GM21528 (cell line): Measurements from ENCODE around the gene TMEM178B.
"Not testable (repeated sequence)": the region's sequence is repeated elsewhere in the genome, so short reads cannot be mapped to it uniquely, and the experiment has no call there.

ENCODE experiments used
- ATAC-seq: cut with Tn5 transposase; IDR thresholded peaks from one replicate; pipeline ENCODE4 v1.9.1; 2021; ENCODE audit warnings: mild to moderate bottlenecking, moderate library complexity; ENCODE audit not compliant: unreplicated experiment, low FRiP score

TMEM178B gene

GRCh38 chr7:141132671-141133070, 58.8 kb downstream of the TMEM178B start:
- ATAC-seq = no peak

DNA sequence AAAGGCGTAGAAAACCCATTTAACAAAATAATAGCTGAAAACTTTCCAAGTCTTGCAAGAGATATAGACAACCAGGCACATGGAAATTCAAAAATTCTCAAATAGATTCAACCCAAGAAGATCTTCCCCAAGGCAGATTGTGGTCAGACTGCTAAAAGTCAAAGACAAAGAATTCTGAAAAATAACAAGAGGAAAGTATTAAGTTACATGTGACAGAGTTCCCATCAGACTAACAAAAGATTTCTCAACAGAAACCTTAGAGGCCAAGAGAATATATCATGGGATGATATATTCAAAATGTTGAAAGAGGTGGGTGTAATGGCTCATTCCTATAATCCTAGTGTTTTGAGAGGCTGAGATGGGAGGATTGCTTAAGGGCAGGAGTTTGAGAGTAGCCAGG, 59.8 kb downstream of the TMEM178B start:
- ATAC-seq = no peak

- no peak for ATAC-seq
These were observed 68.2 kb downstream of the TMEM178B start for GRCh38 chr7:141142058-141142457.

DNA sequence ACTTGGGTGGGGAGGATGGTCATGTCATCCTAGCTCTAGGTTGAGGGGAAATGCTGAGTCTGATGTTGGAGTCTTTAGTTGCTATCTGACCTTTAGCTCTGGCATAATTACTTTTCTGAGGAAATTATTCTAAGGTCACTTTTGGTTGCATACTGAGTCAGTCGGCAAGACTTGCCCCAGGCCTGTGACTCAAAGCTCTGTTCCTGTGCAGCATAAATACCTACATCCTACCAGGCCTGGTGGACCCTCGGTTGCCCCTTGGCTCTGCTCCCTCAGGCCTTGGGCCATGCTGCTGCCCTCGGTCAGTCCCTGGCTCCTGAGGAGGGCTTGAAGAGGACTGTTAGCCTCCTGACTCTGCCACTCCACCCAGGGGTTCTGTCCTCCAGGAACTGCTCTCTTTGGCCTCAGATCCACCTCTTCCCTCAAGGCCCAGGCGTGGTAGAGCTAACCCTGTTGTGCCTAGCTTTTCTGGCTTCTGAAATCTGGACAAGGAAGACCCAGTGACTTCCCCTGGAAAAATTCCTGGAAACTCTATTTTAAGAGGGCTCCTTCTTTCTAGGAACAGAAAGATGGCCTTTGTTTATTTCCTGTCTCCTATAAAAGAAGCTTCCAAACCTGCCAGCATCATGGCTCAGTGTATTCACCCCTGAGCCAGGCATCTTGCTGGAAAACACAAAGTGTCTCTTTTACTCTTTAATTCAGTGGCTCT, 71.2 kb downstream of the TMEM178B start:
- no peak for ATAC-seq

DNA sequence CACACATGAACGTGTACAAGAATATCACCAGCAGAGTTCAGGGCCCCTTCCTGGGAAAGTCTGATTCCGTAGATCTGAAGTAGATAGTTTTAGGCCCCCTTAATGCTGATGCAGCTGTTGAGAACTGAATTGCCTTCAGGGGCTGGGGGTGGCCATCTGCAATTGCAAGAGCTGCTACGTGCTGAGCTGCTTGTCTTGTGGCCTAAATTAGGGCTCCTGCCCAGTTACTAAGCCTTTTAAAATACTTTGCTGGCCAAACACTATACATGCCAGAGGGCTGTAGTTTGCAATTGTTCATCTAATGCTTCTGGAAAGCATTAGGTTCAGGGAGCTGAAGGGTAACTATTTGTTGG, 71.7 kb downstream of the TMEM178B start:
- ATAC-seq = no peak

GRCh38 chr7:141147482-141147881, 73.6 kb downstream of the TMEM178B start:
- no peak for ATAC-seq

DNA sequence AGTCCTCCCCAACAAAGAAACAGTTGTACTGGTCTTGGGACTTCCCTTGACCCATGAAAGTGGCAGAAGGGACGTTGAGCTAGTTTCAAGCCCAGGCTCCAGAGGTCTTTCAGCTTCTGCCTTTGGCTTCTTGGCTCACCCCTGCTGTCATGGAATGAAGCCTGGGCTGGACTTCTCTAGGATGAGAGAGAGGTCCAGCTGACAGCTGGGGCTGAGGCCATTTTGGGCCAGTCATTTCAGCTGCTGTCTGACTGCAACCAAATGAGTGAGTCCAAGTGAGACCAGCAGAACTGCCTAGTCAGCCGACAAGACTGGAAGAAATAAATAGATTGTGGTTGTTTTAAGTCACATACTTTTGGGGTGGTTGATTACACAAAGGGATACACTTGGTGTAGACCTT, 76.6 kb downstream of the TMEM178B start:
- no peak for ATAC-seq

- no peak for ATAC-seq
These were observed 77.9 kb downstream of the TMEM178B start for GRCh38 chr7:141151746-141152145.

DNA sequence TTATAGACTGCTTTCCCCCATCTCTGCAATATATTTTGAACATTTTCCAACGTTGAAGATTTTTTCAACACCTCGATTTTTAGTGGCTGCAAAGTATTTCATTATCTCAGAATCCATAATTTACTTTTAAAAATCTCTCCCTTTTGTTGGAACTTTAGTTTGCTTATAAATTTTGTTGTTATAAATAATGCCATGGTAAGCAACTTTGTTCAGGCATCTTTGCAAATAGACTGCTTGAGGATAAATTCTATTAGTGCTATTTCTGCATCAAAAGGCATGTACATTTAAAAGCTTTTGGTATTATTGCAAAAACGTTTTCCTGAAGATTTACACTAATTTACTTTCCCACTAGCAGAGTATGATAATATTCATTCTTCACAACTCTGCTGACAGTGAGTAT, 79.4 kb downstream of the TMEM178B start:
- ATAC-seq = no peak

DNA sequence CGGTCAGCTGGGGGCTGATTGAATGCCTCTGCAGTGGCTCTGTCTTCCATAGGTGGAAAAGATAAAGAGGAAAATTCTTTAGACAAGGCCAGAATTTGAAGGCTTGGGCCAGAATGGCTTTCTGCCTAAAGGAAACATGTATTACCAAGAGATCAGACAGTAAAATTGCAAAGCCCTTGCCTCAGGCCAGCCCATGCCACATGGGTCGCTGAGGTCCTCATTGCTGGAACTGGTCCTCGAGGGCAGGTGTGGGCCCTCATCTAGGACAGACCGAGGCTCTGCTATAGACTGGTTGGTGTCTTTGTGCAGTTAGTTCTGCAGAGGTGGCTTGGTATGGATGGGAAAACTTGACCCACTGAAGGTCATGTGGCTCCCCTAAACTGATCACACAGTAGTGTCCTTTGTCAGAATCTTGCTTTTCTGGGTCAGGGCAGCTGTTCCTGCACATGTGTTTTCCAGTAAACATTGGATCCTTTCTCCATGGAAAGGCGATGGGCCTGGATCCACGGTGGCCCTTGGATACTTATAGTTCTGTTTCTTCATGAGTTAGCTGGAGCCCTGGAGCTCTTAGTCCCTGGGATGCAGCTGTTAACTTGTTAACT, 80.4 kb downstream of the TMEM178B start:
- no peak for ATAC-seq

- no peak for ATAC-seq
These were observed 82.5 kb downstream of the TMEM178B start for GRCh38 chr7:141156407-141156806.

- ATAC-seq = no peak
These were observed 83.4 kb downstream of the TMEM178B start for GRCh38 chr7:141157138-141157765.

DNA sequence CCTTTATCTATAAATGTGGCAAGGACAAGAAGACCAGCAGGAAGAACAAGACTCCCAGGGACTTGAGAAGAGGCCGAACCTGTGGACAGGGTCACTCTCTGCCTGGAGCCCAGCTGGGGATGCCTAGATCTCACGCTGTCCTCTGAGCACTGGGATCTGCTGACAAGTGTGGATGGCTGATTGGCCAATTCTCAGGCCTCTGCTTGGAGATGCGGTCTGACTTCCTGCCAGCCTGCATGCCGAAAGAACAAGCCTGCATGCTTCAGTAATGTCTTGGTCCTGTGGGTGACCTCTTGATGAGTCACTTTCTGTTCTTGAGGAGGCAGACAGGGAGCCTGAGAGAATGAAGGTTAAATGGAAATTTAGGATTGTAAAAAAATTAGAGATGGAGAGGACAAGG, 84.7 kb downstream of the TMEM178B start:
- ATAC-seq = no peak

DNA sequence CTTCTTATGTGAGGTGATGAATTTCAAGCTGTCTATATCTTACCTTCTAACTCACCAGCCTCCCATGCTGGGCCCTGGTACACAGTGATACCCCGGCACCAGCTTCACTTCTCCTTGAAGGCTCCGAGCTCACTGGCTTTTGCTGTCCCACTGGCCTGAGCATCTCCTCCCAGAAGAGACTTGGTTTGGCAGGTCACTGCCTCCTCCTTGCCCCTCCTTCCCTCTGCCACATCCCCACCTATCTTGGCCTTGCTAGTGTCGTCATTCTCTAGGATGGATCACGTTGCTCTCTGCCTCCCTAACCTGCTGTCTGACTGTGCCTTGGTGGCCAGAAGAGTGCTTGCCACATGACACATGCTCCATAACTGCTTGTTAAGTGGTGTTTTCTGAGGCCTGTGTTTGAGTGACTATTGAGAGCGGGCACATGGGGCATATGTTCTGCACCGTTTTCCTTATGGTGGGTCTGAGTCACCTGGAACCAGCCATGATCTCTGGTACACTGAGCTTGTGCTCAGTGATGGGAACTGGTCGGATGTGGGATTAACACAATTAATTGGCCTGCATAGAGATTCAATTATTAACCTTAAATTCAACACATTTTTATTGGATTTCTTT, 86.5 kb downstream of the TMEM178B start:
- ATAC-seq = no peak

DNA sequence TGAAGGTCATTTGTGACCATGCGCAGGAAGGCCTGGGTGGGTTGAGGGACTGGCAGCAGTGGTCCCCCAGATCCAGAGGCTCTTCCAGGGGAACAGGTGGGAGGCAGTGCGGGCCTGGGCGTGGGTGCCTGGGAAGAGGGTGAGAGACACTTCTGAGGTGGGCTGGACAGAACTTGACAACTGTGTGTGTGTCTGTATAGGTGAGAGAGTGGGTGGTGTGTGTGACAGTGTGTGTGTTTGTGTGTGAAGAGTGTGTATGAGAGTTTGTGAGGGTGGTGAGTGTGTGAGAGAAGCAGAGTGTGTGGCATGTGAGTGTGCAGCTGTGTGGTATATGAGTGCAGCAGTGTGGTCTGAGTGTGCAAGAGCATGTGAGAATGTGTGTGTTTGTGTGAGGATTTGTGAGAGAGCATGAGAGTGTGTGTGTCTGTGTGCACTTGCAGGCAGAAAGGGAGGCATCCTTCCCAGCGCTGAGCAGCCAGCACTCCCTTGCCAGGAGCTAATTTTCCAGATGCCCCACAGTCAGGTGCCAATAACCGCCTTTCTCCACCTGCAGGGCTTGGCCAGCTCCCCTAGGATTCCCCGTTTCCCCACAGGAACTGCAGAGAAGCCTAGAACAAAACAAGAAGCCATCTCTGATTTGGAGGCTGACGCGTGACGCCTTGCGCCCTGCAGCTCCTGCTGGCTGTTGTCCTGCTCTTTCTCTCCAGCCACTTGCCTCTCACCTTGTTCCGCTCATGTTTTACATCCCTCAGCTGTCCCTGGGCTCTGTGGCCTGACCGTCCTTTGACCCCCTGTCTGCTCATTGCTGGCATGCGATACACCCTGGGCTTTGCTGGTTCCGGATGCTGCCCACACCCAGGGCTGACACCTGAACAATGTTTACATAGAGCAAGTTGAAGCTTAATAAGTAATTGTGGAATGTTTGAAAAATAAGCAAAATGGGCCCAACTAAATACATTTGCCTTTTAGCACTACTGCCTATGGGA, 88.0 kb downstream of the TMEM178B start:
- ATAC-seq = no peak

DNA sequence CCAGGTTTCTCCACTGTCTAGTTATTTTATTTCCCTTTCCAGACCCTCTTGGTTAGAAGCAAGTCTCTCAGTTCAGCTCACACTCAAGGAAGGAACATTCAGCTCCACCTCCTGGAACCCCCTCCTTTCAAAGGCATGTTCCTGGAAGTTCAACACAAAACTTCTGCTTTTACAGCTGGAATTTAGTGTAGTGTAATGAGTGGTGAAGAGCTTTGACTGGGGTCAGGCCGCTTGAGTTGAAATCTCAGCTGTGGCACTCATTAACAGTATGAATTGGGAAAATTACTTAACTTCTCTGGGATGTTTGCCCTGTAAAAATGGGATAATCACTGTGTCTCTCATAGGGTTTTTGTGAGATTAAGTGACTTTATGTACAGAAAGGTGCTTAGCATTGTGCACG, 91.7 kb downstream of the TMEM178B start:
- no peak for ATAC-seq

DNA sequence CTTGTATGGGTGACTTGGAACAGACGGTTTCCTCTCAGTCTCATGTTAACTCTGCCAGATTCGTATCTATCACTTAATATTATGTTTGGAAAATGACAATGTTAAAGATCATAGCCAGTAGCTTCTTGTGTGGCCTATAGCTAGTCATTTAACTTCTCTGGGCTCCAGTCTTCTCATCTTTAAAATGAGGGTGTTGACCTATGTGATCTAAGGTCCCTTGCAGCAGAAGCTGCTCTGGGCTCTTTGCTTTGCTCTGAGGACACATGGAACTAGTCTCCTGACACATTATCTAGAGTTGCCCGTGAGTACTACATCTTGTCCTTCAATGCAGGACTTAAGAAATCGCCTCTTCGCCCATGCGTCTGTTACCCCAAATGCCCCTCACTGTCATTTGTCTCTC, 93.1 kb downstream of the TMEM178B start:
- no peak for ATAC-seq

DNA sequence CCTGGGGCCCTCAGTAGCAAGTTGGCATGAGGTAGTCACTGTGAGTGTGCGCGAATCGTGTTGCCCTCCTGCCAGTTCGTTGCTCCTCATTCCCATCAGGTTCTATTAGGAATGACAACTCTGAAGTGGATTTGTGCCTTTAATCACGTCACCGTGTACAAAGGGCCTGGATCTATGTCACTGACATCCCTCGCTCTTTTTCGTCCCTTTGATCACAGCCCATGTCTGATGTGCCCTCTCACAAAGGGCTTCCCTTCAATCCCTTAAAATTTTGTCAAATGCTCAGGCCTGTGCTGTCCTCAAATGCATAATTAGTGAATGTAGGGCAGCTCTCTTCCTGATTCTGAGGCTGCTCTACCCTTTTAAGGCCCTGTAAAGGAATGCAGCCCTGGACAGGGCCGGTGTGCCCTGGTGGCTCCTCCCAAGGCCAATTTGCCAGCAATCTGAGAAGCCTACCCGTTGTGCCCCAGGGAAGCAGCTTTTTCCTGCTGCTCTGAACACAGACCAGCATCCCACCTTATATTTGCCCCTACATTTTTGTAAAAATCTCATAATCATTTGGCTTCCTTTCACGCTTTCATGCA, 93.6 kb downstream of the TMEM178B start:
- ATAC-seq = no peak

- not testable (repeated sequence) for ATAC-seq
These were observed 95.3 kb downstream of the TMEM178B start for GRCh38 chr7:141169157-141169556.

DNA sequence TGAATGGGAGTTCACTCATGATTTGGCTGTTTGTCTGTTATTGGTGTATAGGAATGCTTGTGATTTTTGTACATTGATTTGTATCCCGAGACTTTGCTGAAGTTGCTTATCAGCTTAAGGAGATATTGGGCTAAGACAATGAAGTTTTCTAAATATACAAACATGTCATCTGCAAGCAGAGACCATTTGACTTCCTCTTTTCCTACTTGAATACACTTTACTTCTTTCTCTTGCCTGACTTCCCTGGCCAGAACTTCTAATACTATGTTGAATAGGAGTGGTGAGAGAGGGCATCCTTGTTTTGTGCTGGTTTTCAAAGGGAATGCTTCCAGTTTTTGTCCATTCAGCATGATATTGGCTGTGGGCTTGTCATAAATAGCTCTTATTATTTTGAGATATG, 101.9 kb downstream of the TMEM178B start:
- ATAC-seq = not testable (repeated sequence)
